GM12865 (cell line): Measurements from ENCODE around the gene ZNF565.
"Not testable (repeated sequence)": the region's sequence is repeated elsewhere in the genome, so short reads cannot be mapped to it uniquely, and the experiment has no call there.

Experiments used
- DNase-seq: peaks from one replicate; pipeline ENCODE4 v3.0.0; 2010; ENCODE audit warnings: low read depth
- H3K4me3 ChIP-seq: 2 replicates; pipeline ENCODE4 v1.5.1; 2011; ENCODE audit warnings: mild to moderate bottlenecking, low read depth, low read length, control low read depth
- TF ChIP-seq, protein P1 (sequence below): IDR thresholded peaks from 2 replicates; pipeline ENCODE4 v1.5.1; 2011; ENCODE audit warnings: low read length, control low read depth, low read depth, inconsistent platforms; ENCODE audit not compliant: insufficient read depth; ENCODE audit errors: missing control alignments

Gene ZNF565

GRCh38 chr19:36210497-36210896, 4.0 kb downstream of the ZNF565 start:
- TF ChIP-seq, protein P1, sequence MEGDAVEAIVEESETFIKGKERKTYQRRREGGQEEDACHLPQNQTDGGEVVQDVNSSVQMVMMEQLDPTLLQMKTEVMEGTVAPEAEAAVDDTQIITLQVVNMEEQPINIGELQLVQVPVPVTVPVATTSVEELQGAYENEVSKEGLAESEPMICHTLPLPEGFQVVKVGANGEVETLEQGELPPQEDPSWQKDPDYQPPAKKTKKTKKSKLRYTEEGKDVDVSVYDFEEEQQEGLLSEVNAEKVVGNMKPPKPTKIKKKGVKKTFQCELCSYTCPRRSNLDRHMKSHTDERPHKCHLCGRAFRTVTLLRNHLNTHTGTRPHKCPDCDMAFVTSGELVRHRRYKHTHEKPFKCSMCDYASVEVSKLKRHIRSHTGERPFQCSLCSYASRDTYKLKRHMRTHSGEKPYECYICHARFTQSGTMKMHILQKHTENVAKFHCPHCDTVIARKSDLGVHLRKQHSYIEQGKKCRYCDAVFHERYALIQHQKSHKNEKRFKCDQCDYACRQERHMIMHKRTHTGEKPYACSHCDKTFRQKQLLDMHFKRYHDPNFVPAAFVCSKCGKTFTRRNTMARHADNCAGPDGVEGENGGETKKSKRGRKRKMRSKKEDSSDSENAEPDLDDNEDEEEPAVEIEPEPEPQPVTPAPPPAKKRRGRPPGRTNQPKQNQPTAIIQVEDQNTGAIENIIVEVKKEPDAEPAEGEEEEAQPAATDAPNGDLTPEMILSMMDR = no peak
- no peak for DNase-seq
- H3K4me3 ChIP-seq = no peak overlapping the region

DNA sequence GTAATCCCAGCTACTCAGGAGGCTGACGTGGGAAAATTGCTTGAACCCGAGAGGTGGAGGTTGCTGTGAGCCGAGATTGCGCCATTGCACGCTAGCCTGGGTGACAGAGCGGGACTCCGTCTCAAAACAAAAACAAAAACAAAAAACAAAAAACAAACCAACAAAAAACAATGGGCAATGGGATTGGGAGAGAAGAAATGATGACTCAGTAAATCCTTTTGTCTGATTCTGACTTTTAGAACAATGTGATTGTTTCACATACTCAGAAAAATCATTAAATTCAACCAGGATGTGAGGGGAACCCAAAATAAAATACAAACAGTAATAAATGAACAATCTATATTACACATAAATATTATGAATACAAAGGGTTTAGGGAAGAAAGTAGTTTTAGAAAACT, 5.1 kb downstream of the ZNF565 start:
- TF ChIP-seq, protein P1 = no peak

GRCh38 chr19:36207605-36208252, 6.7 kb downstream of the ZNF565 start:
- H3K4me3 ChIP-seq = no peak overlapping the region
- TF ChIP-seq, protein P1 = no peak
- DNase-seq = peak; percentile 72

More for the DNA sequence above, 5.1 kb downstream of the ZNF565 start:
- no peak for DNase-seq
- no peak overlapping the region for H3K4me3 ChIP-seq

DNA sequence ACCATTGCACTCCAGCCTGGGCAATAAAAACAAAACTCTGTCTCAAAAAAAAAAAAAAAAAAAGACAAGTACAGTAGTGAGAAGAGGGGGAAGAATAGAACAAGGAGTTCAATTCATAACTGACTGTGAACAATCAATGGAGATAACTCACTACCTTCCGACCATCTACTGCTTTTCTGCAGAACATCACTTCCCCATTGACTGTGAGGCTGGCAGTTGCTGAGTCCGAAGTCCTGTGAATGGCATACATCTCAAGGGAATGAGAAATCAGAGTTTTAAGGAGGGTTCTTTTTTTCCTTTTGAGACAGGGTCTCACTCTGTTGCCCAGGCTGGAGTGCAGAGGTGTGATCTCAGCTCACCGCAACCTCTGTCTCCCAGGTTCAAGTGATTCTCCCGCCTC, 11.2 kb downstream of the ZNF565 start:
- H3K4me3 ChIP-seq = no peak overlapping the region
- TF ChIP-seq, protein P1 = no peak
- DNase-seq = no peak

- TF ChIP-seq, protein P1 = no peak
- DNase-seq = no peak
- H3K4me3 ChIP-seq = no peak overlapping the region
These were observed 12.8 kb downstream of the ZNF565 start for GRCh38 chr19:36201684-36202083.

DNA sequence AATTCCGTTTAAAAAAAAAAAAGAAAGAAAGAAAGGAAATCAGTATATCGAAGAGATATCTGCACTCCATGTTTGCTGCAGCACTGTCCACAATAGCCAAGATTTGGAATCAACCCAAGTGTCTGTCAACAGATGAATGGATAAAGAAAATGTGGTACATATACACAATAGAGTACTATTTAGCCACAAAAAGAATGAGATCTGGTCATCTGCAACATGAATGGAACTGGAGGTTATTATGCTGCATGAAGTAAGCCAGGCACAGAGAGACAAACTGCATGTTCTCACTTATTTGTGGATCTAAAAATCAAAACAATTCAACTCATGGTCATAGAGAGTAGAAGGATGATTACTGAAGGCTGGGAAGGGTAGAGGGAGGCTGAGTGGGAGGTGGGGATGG, 16.3 kb downstream of the ZNF565 start:
- DNase-seq = no peak
- TF ChIP-seq, protein P1 = no peak
- no peak overlapping the region for H3K4me3 ChIP-seq

DNA sequence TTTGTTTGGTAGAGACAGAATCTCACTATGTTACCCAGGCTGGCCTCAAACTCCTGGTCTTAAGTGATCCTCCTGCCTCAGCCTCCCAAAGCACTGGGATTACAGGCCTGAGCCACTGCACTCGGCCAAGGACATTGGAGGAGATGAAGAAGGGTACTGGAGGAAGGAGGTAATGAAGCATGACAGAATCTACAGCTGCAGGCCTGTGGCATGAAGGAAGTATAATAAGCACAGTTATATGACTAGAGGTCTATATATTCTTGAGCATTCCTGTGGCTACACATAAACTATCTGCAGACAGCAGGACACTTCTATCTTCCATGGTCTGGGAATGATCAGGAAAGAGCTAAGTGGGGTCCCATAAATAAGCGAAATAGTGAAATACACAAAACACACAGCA, 18.2 kb downstream of the ZNF565 start:
- DNase-seq = peak; percentile 38
- no peak overlapping the region for H3K4me3 ChIP-seq
- TF ChIP-seq, protein P1 = no peak

- not testable (repeated sequence) for DNase-seq, H3K4me3 ChIP-seq
These were observed 27.7 kb downstream of the ZNF565 start for GRCh38 chr19:36186722-36187121.
